HG03442 (cell line): Measurements from ENCODE around the gene DAZAP1.
"Not testable (repeated sequence)": the region's sequence is repeated elsewhere in the genome, so short reads cannot be mapped to it uniquely, and the experiment has no call there.

Source experiments
- ATAC-seq: cut with Tn5 transposase; IDR thresholded peaks from one replicate; pipeline ENCODE4 v1.9.1; 2021; ENCODE audit warnings: mild to moderate bottlenecking, moderate library complexity; ENCODE audit not compliant: unreplicated experiment

The DAZAP1 gene

GRCh38 chr19:1410136-1410786 lies 2.9 kb downstream of the DAZAP1 start:
- no peak for ATAC-seq

DNA sequence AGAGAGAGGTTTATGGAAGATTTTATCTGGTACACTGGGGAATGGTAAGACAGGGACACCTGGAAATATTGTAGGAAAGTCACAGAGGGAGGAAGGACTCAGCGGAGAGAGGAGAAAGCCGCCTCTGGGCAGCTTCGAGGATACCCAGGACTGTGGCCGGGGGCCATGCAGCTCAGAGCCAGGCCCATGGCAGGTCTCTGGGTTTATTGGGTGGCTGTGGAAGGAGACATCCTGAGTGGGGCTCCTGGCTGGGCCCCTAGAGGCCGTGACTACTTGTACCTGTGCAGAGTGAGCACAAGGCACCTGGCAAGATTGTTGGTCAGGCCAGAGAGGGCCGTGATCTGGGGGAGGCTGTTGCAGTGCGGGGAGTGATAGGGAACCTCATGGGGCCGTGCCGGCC lies 3.4 kb downstream of the DAZAP1 start:
- ATAC-seq: no peak

DNA sequence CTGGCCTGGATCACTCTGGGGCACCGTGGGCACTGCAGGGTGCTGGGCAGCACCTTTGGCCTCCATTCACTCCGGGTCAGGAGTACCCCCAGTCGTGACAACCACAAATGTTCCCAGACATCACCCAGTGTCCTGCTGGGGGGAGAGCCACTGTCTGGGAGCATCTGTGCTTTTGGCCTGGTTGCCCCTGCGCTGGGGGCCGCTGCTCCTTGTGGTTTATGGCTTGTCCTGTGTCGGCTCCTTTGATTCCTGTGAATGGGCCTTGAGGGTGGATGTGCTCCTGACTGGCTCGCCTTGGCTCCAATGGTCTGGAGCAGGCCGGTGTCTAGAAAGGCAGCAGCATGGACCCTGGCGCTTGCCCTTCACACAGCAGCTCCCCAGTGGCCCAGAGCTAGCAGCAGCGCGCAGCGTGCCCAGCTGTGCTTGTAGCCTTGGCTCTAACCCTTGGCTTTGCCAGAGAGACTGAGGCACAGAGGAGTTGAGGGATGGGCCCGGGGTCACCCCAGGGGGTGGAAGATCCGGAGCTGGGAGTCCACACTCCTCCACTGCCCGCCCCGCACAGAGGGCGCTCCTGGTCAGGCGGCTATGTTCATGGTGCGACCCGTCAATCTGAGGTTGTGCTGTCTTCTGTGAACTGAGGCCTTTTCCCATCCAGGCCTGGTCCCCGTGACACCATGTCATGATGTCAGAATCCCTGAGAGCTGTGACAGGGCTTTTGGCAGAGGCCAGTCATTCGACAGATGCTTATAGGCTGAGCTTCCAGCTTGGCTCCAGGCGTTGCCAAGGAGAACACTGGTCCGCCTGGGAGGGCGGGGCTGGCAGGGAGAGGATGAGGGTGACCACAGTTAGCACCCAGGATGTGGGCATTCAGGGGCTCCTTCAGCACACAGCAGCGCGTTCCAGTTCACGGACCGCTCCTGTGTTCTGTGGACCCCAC lies 4.1 kb downstream of the DAZAP1 start:
- ATAC-seq: no peak

DNA sequence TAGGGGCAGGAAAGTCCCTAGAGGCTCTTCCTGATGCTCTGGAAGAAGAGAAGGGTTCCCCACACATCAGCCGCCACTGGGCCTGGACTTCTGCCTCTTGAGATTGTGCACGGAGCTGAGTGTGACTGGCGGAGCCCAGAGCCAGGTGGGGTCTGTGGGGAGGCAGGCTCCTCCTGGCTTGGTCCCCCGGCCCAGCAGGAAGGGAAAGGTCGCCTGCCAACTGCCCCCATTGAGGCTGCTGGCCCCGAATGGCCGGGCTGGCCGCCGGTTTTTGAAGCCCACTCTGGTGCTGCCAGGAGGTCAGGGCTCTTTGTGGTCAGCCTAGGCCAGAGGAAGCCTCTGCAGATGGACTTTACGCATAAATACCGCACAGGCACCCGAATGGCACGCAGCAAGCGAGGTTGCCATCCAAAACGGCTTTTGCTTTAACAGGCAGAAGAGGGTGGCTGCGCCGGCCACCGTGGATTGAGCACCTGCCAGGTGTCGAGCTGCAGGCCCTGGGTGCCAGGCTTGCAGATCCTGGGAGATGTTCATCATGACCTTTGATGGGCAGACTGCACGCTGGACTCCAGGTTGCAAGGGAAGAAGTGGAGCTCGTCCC lies 5.0 kb downstream of the DAZAP1 start:
- ATAC-seq: no peak

- no peak for ATAC-seq
Measured at GRCh38 chr19:1412995-1413800, 5.8 kb downstream of the DAZAP1 start.

- ATAC-seq: no peak
Measured at GRCh38 chr19:1416014-1416841, 8.8 kb downstream of the DAZAP1 start.

- ATAC-seq: no peak
Measured at GRCh38 chr19:1417145-1417544, 9.8 kb downstream of the DAZAP1 start.

DNA sequence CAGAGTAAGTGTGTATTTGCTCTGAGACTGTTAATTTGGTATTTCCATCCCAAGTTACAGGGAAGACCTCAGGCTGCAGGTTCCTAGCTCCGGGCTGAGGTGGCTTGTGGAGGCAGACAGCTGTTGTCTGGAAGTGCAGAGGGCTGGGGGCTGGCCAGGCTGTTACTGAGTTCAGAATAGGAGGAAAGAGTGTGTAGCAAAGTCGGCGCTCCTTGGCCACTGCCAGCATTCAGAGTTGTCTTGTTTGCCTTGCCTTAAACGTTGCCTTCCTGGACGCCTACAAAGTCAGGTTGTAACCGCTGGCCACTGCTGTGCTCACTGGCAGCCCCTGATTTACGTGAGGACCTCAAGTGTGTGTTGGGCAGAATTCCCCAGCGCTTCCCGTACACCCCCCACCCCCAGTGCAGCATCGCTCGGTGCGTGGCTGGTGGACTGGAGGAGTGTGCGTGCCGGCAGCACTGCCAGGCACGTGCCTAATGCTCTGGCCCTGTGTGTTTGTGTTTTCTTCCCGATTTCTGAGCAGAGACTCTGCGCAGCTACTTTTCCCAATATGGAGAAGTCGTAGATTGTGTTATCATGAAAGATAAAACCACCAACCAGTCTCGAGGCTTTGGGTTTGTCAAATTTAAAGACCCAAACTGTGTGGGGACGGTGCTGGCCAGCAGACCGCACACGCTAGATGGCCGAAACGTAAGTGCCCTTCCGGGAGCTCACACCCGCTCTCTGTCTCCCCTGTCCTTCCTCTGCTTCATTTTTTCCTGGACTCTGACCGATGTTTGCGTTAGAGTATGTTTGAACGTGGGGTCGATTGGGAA lies 10.5 kb downstream of the DAZAP1 start:
- no peak for ATAC-seq

DNA sequence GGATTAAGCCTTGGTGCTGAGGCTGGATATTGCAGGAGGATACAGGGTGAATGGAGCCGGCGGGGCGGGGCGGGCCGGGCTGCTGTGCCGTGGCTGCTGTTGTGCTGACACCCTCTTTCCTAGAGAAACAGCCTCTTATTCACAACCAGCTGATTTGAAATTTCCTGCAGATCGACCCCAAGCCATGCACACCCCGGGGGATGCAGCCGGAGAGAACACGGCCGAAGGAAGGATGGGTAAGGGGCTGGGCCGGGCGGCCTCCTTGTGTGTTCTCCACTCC lies 11.1 kb downstream of the DAZAP1 start:
- no peak for ATAC-seq

DNA sequence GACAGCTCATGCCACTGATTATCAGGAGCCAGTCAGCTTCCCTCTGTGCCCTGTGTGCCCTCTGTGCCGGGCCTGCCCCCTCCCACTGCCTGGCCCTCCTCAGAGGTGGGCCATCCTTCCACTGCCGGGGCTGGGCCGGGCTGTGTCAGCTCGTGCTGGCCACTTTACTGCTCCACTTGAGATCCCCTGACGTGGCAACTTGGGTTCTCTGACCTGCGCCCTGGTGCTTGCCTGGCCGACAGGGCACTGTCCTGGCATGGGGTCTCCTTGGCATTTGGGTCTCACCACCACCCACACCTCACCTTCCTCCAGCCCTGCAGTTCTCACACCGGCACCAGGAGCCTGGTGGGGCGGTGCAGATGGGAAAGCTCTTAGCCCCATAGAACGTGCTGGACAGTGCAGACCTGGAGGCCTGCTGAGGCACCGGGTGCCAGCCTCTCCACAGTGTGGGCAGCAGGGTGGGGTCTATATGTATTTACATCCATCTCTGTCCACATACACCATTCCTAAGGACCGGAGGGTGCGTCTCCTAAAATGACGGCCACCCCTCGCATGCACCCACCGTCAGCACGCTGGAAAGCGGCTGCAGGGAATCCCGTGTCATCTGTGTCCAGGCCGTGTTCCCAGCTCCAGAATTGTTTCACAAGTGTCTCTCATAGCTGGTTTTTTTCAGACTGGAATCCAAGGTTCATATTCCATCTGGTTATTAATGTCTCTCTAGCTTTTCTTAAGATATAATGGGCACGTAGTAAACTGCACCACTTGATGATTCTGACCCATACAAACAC lies 11.8 kb downstream of the DAZAP1 start:
- ATAC-seq: no peak

DNA sequence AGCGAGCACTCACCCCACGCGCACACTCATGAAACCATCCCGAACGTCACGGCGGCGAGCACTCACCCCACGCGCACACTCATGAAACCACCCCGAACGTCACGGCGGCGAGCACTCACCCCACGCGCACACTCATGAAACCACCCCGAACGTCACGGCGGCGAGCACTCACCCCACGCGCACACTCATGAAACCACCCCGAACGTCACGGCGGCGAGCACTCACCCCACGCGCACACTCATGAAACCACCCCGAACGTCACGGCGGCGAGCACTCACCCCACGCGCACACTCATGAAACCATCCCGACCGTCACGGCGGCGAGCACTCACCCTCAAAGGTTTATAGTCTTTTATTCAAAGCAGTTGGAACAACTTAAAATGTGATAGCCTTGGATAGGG lies 12.7 kb downstream of the DAZAP1 start:
- ATAC-seq: not testable (repeated sequence)

GRCh38 chr19:1420590-1420989 lies 13.2 kb downstream of the DAZAP1 start:
- ATAC-seq: no peak

DNA sequence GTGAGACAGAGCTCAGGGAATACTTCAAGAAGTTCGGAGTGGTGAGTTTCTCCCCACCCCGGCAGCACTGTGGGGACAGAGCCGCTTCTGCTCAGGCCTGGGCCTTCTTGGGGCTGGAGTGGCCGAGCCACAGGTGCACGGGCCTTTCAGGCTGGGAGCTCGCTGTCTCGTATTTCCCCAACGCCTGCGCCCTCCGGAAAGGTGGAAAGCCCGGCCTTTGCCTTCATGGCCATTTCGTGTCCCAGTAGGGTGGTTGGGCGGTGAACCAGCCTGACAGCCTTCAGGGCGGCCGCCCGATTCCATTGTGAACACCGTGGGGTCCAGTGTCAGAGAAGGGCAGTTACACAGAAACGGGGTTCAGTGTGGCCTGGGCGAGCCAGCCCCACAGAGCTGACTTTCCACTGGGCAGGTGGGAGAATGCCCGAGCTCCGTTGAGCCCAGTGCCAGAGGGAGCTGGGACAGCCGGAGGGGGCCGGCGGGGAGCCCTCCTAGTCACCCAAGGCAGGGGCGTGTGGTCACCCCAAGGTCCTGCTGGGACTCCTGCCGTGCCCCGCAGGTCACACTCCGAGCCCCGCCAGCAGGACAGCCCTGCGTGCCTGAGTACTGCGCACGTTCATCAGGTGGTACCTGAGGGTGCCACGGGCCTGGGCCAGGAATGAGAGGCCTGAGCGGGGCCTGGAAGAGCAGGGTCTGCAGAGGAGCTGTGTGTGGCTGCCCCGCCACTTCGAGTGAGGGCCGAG lies 14.0 kb downstream of the DAZAP1 start:
- ATAC-seq: no peak

- ATAC-seq: no peak
Measured at GRCh38 chr19:1421958-1422305, 14.5 kb downstream of the DAZAP1 start.

DNA sequence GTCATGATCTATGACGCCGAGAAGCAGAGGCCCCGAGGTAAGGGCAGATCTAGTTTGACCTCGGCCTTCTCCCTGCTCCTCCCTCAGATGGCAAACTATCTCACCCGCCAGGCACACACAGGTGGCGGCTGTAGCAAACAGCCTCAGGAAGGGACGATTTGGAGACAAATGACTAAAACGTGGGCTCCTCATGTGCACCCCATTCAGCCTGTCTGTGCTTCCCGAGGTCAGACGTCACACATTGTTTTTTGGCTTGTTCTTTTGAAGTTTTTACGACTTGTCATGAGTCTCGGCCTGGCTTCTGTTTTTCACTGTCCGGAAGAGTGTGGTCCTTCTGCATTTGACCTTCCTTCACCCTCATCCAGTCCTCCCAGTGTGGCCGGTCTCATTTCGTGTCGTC lies 15.0 kb downstream of the DAZAP1 start:
- no peak for ATAC-seq

- no peak for ATAC-seq
Measured at GRCh38 chr19:1422943-1423342, 15.6 kb downstream of the DAZAP1 start.

DNA sequence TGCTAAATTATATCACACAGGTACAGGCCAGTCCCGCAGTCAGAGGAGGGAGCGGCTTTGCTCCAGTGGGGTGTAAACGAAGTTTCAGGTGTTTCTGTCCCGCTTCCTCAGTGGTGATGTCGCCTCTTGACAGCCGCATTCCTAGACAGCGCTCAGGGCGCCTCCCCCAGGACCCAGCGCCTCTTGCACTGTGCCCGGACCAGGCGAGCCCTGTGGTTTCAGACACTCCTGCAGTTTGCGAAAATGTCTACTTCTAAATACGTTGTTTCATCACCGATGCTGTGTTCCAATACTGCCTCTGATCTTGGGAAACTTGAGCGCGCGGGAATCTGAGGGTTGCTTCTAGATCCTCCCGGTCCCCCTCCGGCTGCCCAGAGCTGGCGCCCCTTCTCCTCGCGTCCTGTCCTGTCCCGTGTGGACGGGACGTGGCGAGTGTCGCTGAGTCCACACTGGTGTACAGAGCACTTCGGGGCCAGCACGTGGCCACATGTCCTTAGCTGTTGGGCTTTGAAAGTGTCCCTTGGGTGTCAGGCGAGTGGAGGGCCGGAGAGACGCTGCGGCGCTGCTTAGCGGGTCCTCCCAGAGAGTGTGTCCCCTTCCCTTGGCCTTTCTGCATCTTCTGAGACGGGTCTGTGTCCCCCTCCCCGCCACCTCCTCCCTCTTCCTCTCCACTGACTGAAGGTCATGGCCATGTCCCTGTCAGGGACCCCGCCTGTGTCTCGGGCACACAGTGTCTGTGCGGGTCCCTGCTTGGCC lies 16.2 kb downstream of the DAZAP1 start:
- ATAC-seq: no peak
